ENCODE results near the gene RASA3.
"Not testable (repeated sequence)": the region's sequence is repeated elsewhere in the genome, so short reads cannot be mapped to it uniquely, and the experiment has no call there.

- TF ChIP-seq POLR2A (IDR thresholded peaks at IDR 0.05; ENCODE audit: low read depth); CTCF (IDR thresholded peaks at IDR 0.05); POLR2AphosphoS5 (IDR thresholded peaks at IDR 0.05); EP300 (IDR thresholded peaks at IDR 0.05): not testable (repeated sequence)
Observed at GRCh38 chr13:114020134-114020533, 112.3 kb downstream of the RASA3 start.

All from esophagus muscularis mucosa (tissue), 4 donors.